Right lobe of liver (tissue), 4 donors: ENCODE data around the gene RELCH.

Source experiments
- POLR2A ChIP-seq: fragments of 450-650 bp; IDR thresholded peaks from one replicate; pipeline ENCODE4 v1.6.1; 2017; ENCODE audit warnings: antibody characterized with exemption, mild to moderate bottlenecking
- TF ChIP-seq, protein P1 (sequence below), 4 donors: fragments of 200-600 bp in 3 of 4; fragments of 450-650 bp in 1 of 4; IDR thresholded peaks; one replicate each; pipeline versions ENCODE4 v1.5.1 to v1.8.0; 2016 to 2022; ENCODE audit warnings: antibody characterized with exemption in 4 of 4, mild to moderate bottlenecking in 2 of 4
- donor health status: DM: no; HTN: no; CAD: no.
- donor health status: DM: no; HTN: no; CAD: no.
- donor health status: DM: no; HTN: yes; CAD: no.

GRCh38 chr18:62284637-62285036 lies 97.6 kb downstream of the RELCH start:
- TF ChIP-seq, protein P1, sequence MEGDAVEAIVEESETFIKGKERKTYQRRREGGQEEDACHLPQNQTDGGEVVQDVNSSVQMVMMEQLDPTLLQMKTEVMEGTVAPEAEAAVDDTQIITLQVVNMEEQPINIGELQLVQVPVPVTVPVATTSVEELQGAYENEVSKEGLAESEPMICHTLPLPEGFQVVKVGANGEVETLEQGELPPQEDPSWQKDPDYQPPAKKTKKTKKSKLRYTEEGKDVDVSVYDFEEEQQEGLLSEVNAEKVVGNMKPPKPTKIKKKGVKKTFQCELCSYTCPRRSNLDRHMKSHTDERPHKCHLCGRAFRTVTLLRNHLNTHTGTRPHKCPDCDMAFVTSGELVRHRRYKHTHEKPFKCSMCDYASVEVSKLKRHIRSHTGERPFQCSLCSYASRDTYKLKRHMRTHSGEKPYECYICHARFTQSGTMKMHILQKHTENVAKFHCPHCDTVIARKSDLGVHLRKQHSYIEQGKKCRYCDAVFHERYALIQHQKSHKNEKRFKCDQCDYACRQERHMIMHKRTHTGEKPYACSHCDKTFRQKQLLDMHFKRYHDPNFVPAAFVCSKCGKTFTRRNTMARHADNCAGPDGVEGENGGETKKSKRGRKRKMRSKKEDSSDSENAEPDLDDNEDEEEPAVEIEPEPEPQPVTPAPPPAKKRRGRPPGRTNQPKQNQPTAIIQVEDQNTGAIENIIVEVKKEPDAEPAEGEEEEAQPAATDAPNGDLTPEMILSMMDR (IDR thresholded peaks at IDR 0.05): no peak
- TF ChIP-seq POLR2A: no peak
